OCI-LY1 (cell line): ENCODE results near the gene PROSER2.

Experiments used
- H2AFZ ChIP-seq: fragments of 200-600 bp; sonication (generic), shearing (Covaris generic); 2 replicates; pipeline ENCODE4 v1.6.0; 2014; ENCODE audit warnings: antibody characterized with exemption, mild to moderate bottlenecking, low read length
- H3F3A ChIP-seq: fragments of 200-600 bp; sonication (generic), shearing (Covaris generic); 2 replicates; pipeline ENCODE4 v1.6.0; 2014; ENCODE audit warnings: mild to moderate bottlenecking, antibody characterized with exemption, low read length, moderate library complexity; ENCODE audit not compliant: insufficient read depth
- H3K27ac ChIP-seq: fragments of 200-600 bp; sonication (generic); 2 replicates; pipeline ENCODE4 v1.5.1; 2014; ENCODE audit warnings: low read length, mixed run types, mild to moderate bottlenecking, low read depth; ENCODE audit not compliant: poor library complexity, severe bottlenecking
- H3K27me3 ChIP-seq: fragments of 200-600 bp; sonication (generic); 2 replicates; pipeline ENCODE4 v1.6.0; 2014; ENCODE audit warnings: antibody characterized with exemption, mild to moderate bottlenecking, low read length, moderate library complexity; ENCODE audit not compliant: insufficient read depth
- H3K36me3 ChIP-seq: fragments of 200-600 bp; sonication (generic); 2 replicates; pipeline ENCODE4 v1.6.1; 2014; ENCODE audit warnings: mild to moderate bottlenecking, antibody characterized with exemption, low read length, moderate library complexity, mixed read lengths; ENCODE audit not compliant: insufficient read depth
- H3K4me1 ChIP-seq: fragments of 200-600 bp; sonication (generic); 2 replicates; pipeline ENCODE4 v1.5.1; 2014; ENCODE audit warnings: mild to moderate bottlenecking, low read length, moderate library complexity; ENCODE audit not compliant: insufficient read depth, severe bottlenecking
- H3K4me2 ChIP-seq: fragments of 200-600 bp; sonication (generic), shearing (Covaris generic); 2 replicates; pipeline ENCODE4 v1.6.1; 2014; ENCODE audit warnings: low read length
- H3K4me3 ChIP-seq: fragments of 200-600 bp; sonication (generic); 2 replicates; pipeline ENCODE4 v1.5.1; 2014; ENCODE audit warnings: low read length, low read depth, mild to moderate bottlenecking, mixed read lengths; ENCODE audit not compliant: poor library complexity, severe bottlenecking
- H3K79me2 ChIP-seq: fragments of 200-600 bp; shearing (Covaris generic); 2 replicates; pipeline ENCODE4 v1.6.1; 2016; ENCODE audit warnings: mixed run types, low read length, mixed read lengths; ENCODE audit not compliant: insufficient read depth
- H3K9ac ChIP-seq: fragments of 200-600 bp; sonication (generic), shearing (Covaris generic); 2 replicates; pipeline ENCODE4 v1.6.1; 2014; ENCODE audit warnings: mild to moderate bottlenecking, low read length, mixed read lengths
- H3K9me2 ChIP-seq: fragments of 200-600 bp; sonication (generic), shearing (Covaris generic); 2 replicates; pipeline ENCODE4 v1.6.1; 2014; ENCODE audit warnings: low read depth, mild to moderate bottlenecking, low read length, mixed read lengths
- H3K9me3 ChIP-seq: fragments of 200-600 bp; shearing (Covaris generic); 2 replicates; pipeline ENCODE4 v1.6.1; 2014; ENCODE audit warnings: low read length, mixed read lengths
- H4K20me1 ChIP-seq: fragments of 200-600 bp; sonication (generic), shearing (Covaris generic); 2 replicates; pipeline ENCODE4 v1.6.0; 2016; ENCODE audit warnings: mild to moderate bottlenecking, low read length; ENCODE audit not compliant: insufficient read depth
- CTCF ChIP-seq: fragments of 200-600 bp; sonication (generic), shearing (Covaris generic); IDR thresholded peaks from 2 replicates; pipeline ENCODE4 v1.5.1; 2017; ENCODE audit warnings: mild to moderate bottlenecking, antibody characterized with exemption, low read length, moderate library complexity, mixed read lengths
- EZH2 ChIP-seq: fragments of 200-600 bp; sonication (generic), shearing (Covaris generic); IDR thresholded peaks from 2 replicates; pipeline ENCODE4 v1.8.0; 2017; ENCODE audit warnings: borderline replicate concordance, mixed run types, mild to moderate bottlenecking, antibody characterized with exemption, low read length, moderate library complexity, mixed read lengths

PROSER2 gene

GRCh38 chr10:11884706-11885423 lies 61.7 kb downstream of the PROSER2 start:
- Histone ChIP-seq H3K27me3 (no peaks in the 10 kb centered on the region), H3K4me3 (no peak overlapping the region), H3K79me2 (no peaks in the 10 kb centered on the region), H2AFZ (no peak overlapping the region), H3K9me3 (no peaks in the 10 kb centered on the region), H3K27ac (no peak overlapping the region), H3K9ac (no peak overlapping the region), H4K20me1 (no peaks in the 10 kb centered on the region), H3K36me3 (no peaks in the 10 kb centered on the region), H3F3A (no peaks in the 10 kb centered on the region), H3K9me2 (no peaks in the 10 kb centered on the region), H3K4me1 (no peaks in the 10 kb centered on the region), H3K4me2 (no peak overlapping the region)
- TF ChIP-seq EZH2 (no peak), CTCF (no peak)

- H3K9ac ChIP-seq: no peak overlapping the region
- no peaks in the 10 kb centered on the region for H3K79me2 ChIP-seq
- H2AFZ ChIP-seq: no peak overlapping the region
- no peaks in the 10 kb centered on the region for H3K36me3 ChIP-seq
- H3F3A ChIP-seq: no peaks in the 10 kb centered on the region
- no peaks in the 10 kb centered on the region for H3K27me3 ChIP-seq
- TF ChIP-seq EZH2 (no peak), CTCF (no peak)
- no peak overlapping the region for H3K4me2 ChIP-seq
- H3K4me1 ChIP-seq: no peaks in the 10 kb centered on the region
- no peak overlapping the region for H3K27ac ChIP-seq
- no peaks in the 10 kb centered on the region for H3K9me3 ChIP-seq
- no peaks in the 10 kb centered on the region for H3K9me2 ChIP-seq
- no peak overlapping the region for H3K4me3 ChIP-seq
- H4K20me1 ChIP-seq: no peaks in the 10 kb centered on the region
Measured at GRCh38 chr10:11885437-11886137, 62.4 kb downstream of the PROSER2 start.

GRCh38 chr10:11886138-11886474 lies 63.0 kb downstream of the PROSER2 start:
- Histone ChIP-seq H3K79me2 (no peaks in the 10 kb centered on the region), H3K4me3 (no peak overlapping the region), H4K20me1 (no peaks in the 10 kb centered on the region), H3K9me2 (no peaks in the 10 kb centered on the region), H3K4me1 (no peaks in the 10 kb centered on the region), H3K4me2 (no peak overlapping the region), H3K27ac (no peak overlapping the region), H2AFZ (no peak overlapping the region), H3K9me3 (no peaks in the 10 kb centered on the region), H3K36me3 (no peaks in the 10 kb centered on the region), H3K27me3 (no peaks in the 10 kb centered on the region), H3F3A (no peaks in the 10 kb centered on the region), H3K9ac (no peak overlapping the region)
- TF ChIP-seq EZH2: no peak
- no peak for TF ChIP-seq CTCF
